HL-60 (cell line): Measurements from ENCODE around the gene ALDH7A1.

Experiments used
- DNase-seq, 2 experiments: peaks; one replicate each; pipeline ENCODE4 v3.0.0-alpha.2; 2010 to 2020; ENCODE audit warnings: low read depth in 1 of 2, low spot score in 1 of 2
- H3K27ac ChIP-seq: fragments of 250-450 bp; sonication (Bioruptor Pico); replicated peaks from 2 replicates; pipeline ENCODE4 v1.5.1; 2020; ENCODE audit warnings: mild to moderate bottlenecking, moderate library complexity
- H3K27me3 ChIP-seq: fragments of 250-450 bp; sonication (Bioruptor Pico); 2 replicates; pipeline ENCODE4 v1.5.1; 2021; ENCODE audit warnings: mild to moderate bottlenecking, moderate library complexity; ENCODE audit not compliant: insufficient read depth, poor library complexity, severe bottlenecking
- H3K4me3 ChIP-seq: replicated peaks from 2 replicates; pipeline ENCODE4 v1.5.1; 2011; ENCODE audit warnings: mild to moderate bottlenecking, control low read depth, low read length; ENCODE audit not compliant: insufficient read depth
- CTCF ChIP-seq: IDR thresholded peaks from one replicate; pipeline ENCODE4 v1.5.1; 2011; ENCODE audit warnings: low read length, control low read depth, inconsistent platforms; ENCODE audit not compliant: insufficient read depth
- GABPA ChIP-seq: IDR thresholded peaks from 2 replicates; pipeline ENCODE4 v1.6.1; 2012; ENCODE audit warnings: low read depth
- POLR2AphosphoS5 ChIP-seq: IDR thresholded peaks from 2 replicates; pipeline ENCODE4 v1.6.1; 2012; ENCODE audit warnings: low read depth
- SPI1 ChIP-seq: IDR thresholded peaks from 2 replicates; pipeline ENCODE4 v1.6.1; 2012; ENCODE audit warnings: low read depth, mild to moderate bottlenecking, borderline replicate concordance
- TF ChIP-seq, protein P1 (sequence below): IDR thresholded peaks from 2 replicates; pipeline ENCODE4 v1.6.1; 2012; ENCODE audit warnings: low read depth; ENCODE audit not compliant: insufficient replicate concordance

The ALDH7A1 gene

DNA sequence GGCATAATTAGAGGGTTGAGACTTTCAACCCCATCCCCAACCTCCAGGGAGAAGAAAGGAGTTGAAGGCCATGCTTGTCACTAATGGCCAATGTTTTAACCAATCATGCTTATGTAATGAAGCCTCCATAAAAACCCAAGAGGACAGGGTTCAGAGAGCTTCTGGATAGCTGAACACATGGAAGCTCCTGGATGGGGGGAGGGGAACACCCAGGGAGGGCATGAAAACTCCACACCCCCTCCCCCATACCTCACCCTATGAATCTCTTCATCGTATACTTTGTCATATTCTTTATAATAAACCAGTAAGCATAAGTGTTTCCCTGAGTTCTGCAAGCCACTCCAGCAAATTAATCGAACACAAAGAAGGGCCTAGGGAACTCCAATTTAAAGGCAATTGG lies 81.7 kb downstream of the ALDH7A1 start:
- no peak overlapping the region for H3K4me3 ChIP-seq
- no peaks in the 10 kb centered on the region for H3K27me3 ChIP-seq
- DNase-seq: no peak
- H3K27ac ChIP-seq: no peak overlapping the region
- TF ChIP-seq SPI1 (no peak), GABPA (no peak), CTCF (no peak), POLR2AphosphoS5 (no peak)
- TF ChIP-seq, protein P1, sequence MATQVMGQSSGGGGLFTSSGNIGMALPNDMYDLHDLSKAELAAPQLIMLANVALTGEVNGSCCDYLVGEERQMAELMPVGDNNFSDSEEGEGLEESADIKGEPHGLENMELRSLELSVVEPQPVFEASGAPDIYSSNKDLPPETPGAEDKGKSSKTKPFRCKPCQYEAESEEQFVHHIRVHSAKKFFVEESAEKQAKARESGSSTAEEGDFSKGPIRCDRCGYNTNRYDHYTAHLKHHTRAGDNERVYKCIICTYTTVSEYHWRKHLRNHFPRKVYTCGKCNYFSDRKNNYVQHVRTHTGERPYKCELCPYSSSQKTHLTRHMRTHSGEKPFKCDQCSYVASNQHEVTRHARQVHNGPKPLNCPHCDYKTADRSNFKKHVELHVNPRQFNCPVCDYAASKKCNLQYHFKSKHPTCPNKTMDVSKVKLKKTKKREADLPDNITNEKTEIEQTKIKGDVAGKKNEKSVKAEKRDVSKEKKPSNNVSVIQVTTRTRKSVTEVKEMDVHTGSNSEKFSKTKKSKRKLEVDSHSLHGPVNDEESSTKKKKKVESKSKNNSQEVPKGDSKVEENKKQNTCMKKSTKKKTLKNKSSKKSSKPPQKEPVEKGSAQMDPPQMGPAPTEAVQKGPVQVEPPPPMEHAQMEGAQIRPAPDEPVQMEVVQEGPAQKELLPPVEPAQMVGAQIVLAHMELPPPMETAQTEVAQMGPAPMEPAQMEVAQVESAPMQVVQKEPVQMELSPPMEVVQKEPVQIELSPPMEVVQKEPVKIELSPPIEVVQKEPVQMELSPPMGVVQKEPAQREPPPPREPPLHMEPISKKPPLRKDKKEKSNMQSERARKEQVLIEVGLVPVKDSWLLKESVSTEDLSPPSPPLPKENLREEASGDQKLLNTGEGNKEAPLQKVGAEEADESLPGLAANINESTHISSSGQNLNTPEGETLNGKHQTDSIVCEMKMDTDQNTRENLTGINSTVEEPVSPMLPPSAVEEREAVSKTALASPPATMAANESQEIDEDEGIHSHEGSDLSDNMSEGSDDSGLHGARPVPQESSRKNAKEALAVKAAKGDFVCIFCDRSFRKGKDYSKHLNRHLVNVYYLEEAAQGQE: no peak

DNA sequence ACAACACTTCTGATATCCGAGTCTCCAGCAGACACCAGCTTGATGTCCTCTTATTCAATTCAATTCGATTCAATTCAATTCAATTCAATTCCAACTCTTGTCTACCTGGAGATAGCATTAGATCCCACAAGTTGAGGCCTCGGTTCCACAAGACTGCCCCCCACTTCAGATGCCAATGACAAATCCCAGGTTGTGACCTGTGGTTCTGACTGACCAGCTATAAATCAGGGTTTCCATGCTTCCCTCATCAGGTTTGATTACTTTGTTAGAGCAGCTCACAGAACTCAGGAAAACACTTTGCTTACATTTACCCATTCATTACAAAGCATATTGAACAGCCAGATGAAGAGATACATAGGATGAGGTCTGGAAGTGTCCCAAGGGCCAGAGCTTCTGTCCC lies 82.6 kb downstream of the ALDH7A1 start:
- TF ChIP-seq SPI1 (no peak), GABPA (no peak), POLR2AphosphoS5 (no peak), CTCF (no peak)
- TF ChIP-seq, protein P1: no peak
- Histone ChIP-seq H3K27ac (no peak overlapping the region), H3K27me3 (no peaks in the 10 kb centered on the region), H3K4me3 (no peak overlapping the region)
- DNase-seq: no peak

DNA sequence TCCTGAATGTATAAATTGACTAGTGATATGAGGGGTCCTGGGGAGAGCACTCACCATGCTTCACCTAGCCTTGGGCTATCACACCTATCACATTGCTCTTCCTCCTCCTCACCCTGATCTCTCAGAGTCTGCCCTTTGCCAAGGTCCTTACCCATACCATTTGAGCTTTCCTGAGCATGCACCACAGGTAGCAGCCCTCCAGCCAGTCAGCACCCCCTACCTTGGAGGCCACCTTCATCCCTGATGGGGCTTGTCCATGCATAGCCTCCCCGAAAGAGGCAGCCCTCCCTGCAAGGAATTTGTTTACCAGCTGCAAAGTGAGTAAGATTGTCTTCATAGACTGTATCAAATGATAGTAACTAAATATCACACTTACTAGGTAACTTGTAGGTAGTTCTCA lies 83.1 kb downstream of the ALDH7A1 start:
- Histone ChIP-seq H3K27me3 (no peaks in the 10 kb centered on the region), H3K4me3 (no peak overlapping the region), H3K27ac (no peak overlapping the region)
- no peak for DNase-seq
- TF ChIP-seq GABPA (no peak), SPI1 (no peak), CTCF (no peak), POLR2AphosphoS5 (no peak)
- TF ChIP-seq, protein P1: no peak
